RWPE1 (cell line): Measurements from ENCODE around the gene TUBA8.
"Not testable (repeated sequence)": the region's sequence is repeated elsewhere in the genome, so short reads cannot be mapped to it uniquely, and the experiment has no call there.

Experiments used
- CTCF ChIA-PET: fragments of 350-600 bp; sonication (Branson Sonifier 250); formaldehyde crosslinking; extraction: SDS; loops from one replicate; lab custom pipeline; 2021; lab: Yijun Ruan, JAX
- POLR2A ChIA-PET: fragments of 400-600 bp; formaldehyde crosslinking; extraction: SDS; loops from one replicate; lab custom pipeline; 2020; ENCODE audit warnings: antibody characterized with exemption; ENCODE audit not compliant: low non-redundant PET; lab: Yijun Ruan, JAX
- DNase-seq: peaks from one replicate; pipeline ENCODE4 v3.0.0; 2012; ENCODE audit warnings: low spot score
- H3K27ac ChIP-seq: fragments of 450-650 bp; 2 replicates; pipeline ENCODE4 v1.5.1; 2017
- TF ChIP-seq, protein P1 (sequence below): fragments of 450-650 bp; conservative IDR thresholded peaks from 2 replicates; pipeline ENCODE4 v1.5.1; 2017; ENCODE audit warnings: low read depth, mild to moderate bottlenecking

The TUBA8 gene

DNA sequence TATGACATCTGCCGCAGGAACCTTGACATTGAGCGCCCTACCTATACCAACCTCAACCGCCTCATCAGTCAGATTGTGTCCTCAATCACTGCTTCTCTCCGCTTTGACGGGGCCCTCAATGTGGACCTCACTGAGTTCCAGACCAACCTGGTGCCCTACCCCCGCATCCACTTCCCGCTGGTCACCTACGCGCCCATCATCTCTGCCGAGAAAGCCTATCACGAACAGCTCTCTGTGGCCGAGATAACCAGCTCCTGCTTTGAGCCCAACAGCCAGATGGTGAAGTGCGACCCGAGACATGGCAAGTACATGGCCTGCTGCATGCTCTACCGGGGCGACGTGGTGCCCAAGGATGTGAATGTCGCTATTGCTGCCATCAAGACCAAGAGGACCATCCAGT, 16.0 kb downstream of the TUBA8 start:
- no peak for DNase-seq
- H3K27ac ChIP-seq: no peak overlapping the region
- ChIA-PET POLR2A (no interaction called here), CTCF (no interaction called here)
- TF ChIP-seq, protein P1, sequence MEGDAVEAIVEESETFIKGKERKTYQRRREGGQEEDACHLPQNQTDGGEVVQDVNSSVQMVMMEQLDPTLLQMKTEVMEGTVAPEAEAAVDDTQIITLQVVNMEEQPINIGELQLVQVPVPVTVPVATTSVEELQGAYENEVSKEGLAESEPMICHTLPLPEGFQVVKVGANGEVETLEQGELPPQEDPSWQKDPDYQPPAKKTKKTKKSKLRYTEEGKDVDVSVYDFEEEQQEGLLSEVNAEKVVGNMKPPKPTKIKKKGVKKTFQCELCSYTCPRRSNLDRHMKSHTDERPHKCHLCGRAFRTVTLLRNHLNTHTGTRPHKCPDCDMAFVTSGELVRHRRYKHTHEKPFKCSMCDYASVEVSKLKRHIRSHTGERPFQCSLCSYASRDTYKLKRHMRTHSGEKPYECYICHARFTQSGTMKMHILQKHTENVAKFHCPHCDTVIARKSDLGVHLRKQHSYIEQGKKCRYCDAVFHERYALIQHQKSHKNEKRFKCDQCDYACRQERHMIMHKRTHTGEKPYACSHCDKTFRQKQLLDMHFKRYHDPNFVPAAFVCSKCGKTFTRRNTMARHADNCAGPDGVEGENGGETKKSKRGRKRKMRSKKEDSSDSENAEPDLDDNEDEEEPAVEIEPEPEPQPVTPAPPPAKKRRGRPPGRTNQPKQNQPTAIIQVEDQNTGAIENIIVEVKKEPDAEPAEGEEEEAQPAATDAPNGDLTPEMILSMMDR: no peak

DNA sequence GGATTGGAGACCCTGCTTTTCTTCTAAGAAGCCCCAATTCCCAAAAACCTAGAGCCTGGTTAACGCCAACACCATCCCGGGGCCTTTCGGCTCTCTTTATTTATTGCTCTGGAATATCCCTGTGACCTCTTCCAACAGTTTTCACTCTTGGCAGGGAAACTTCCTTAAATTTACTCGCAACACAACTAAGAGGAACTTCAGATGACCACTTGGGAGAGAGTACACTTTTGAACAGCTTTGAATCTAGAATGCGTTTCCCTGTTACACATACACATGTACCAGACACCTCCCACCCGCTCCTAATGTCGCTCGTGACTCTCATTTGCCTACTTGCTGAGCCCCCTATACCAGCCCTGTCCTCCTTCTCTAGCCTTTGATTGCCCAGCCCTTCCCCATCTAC, 19.4 kb downstream of the TUBA8 start:
- ChIA-PET POLR2A (no interaction called here), CTCF (no interaction called here)
- TF ChIP-seq, protein P1: no peak
- H3K27ac ChIP-seq: no peak overlapping the region
- DNase-seq: no peak

DNA sequence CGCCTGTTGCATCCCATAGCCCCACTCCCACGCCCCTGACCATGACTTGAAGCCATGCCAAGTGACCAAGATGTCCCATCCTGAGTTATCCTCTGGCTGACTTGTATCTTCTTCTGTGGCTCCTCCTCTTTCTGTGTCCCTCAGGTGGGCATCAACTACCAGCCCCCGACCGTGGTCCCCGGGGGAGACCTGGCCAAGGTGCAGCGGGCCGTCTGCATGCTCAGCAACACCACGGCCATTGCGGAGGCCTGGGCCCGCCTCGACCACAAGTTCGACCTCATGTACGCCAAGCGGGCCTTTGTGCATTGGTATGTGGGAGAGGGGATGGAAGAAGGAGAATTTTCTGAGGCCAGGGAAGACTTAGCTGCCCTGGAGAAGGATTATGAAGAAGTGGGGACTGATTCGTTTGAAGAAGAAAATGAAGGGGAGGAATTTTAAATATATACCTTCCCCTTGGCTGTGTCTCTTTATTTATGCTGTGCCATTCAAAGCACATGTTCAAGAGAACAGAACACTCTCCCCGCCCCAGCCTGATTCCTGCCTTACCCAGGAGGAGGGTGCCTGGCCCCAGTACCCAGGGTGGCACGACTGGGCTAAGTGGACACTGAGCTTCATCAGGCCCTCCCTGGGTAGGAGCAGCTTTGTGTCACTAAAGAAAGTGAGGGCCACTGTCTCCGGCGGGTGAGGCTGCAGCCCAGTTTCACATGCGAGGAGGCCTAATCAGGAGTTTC, 20.3 kb downstream of the TUBA8 start:
- TF ChIP-seq, protein P1: no peak
- DNase-seq: no peak
- no peak overlapping the region for H3K27ac ChIP-seq
- ChIA-PET POLR2A (no interaction called here), CTCF (no interaction called here)

DNA sequence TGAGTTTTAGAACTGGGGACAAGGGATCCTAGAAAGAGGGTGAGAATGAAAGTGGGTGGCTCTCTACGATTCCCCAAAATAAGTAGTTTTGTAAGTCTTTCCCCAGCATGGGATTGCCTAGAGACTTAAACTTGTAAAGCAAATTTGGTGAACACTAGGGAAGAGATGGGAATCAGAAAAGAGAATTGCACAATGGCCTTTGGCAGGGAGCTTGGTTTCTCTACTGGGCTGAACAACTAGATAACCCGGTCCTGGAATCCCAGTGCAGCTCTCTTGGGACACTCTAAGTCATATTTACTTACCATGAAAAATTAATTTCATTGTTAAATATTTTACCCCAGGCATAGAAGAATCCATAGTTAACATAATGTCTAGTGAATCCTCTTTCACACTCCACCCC, 22.8 kb downstream of the TUBA8 start:
- ChIA-PET CTCF (no interaction called here), POLR2A (no interaction called here)
- no peak for DNase-seq
- no peak overlapping the region for H3K27ac ChIP-seq
- TF ChIP-seq, protein P1: no peak

DNA sequence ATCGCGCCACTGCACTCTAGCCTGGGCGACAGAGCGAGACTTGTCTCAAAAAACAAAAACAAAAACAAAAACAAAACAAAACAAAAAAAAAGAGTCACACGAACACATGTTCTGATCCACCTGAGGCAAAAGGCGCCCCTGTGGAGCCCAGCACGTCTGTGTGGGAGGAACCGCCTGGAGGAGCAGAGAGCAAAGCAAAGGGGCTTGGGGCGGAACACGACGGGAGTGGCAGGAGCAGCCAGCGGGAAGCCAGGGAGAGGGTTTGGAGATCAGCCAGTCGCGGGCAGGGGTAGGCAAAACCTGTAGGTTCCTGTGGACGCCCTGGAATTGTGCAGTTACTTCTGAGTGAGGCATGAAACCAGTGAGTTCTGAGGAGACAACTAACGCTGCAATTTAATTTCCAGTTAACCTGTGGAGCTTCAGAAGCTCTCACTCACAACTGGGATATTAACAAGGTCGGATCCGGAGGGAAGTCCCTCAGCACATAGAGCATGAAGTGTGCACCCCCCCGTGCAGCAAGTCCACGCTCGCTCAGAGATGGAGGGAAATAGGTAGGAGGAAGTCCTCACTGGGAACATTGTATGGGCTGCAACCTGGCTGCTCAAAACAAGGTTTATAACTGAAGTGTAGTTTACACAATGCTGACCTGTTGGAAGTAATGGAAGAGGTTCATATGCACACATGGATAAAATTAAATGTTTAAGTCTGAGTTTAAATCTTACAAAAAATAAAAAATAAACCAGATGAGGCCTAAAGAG, 26.1 kb downstream of the TUBA8 start:
- CTCF ChIA-PET: no interaction called here
- TF ChIP-seq, protein P1: no peak
- DNase-seq: no peak
- POLR2A ChIA-PET: no interaction called here
- H3K27ac ChIP-seq: no peak overlapping the region

DNA sequence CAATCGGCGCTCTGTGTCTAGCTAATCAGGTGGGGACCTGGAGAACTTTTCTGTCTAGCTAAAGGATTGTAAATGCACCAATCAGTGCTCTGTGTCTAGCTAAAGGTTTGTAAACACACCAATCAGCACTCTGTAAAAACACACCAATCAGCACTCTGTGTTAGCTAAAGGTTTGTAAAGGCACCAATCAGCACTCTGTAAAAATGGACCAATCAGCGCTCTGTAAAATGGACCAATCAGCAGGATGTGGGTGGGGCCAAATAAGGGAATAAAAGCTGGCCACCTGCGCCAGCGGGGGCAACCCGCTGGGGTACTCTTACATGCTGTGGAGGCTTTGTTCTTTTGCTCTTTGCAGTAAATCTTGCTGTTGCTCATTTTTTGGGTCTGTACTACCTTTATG, 30.4 kb downstream of the TUBA8 start:
- DNase-seq, CTCF ChIA-PET, H3K27ac ChIP-seq: not testable (repeated sequence)
- POLR2A ChIA-PET: interaction anchor here (1.1 kb wide), 1 partner anchor 18 kb away, joined by 3 read pairs; no protein-coding TSS in a partner anchor

DNA sequence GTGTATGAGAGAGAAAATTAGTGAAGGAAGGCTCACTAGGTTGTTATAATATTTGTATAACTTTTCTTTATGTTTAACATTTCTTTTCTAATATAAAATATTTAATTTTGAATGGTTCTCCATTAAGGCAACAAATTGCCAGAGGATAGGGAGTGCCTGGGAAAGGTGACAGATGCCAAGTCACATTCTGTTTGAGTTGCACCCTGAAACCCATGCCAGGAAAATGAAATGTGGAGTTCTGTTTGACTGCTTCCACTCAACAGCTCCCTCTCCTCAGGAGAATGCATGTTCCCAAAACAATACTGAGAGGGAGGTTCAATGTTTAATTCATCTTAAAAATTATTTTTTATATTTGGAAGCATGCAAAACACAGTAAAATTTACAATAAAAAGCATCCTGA, 33.5 kb downstream of the TUBA8 start:
- POLR2A ChIA-PET: interaction anchor here (0.6 kb wide), 1 partner anchor 404 kb away, joined by 4 read pairs; no protein-coding TSS in a partner anchor
- DNase-seq: no peak
- TF ChIP-seq, protein P1: no peak
- CTCF ChIA-PET: no interaction called here
- no peak overlapping the region for H3K27ac ChIP-seq
